Kidney epithelial cell (primary cell): Measurements from ENCODE around the gene EPB41L5. TPM values are rescaled to one million over a fixed set of nuclear protein-coding genes. Genes with fewer than 3 reads are reported as not detected.
"Not testable (repeated sequence)": the region's sequence is repeated elsewhere in the genome, so short reads cannot be mapped to it uniquely, and the experiment has no call there.

Source experiments
- DNase-seq: peaks from one replicate; pipeline ENCODE4 v3.0.0-alpha.2; 2010; ENCODE audit warnings: low read depth
- H3K27me3 ChIP-seq: 2 replicates; pipeline ENCODE4 v1.6.0; 2011; ENCODE audit warnings: low read length; ENCODE audit not compliant: control insufficient read depth, insufficient read depth
- H3K36me3 ChIP-seq: 2 replicates; pipeline ENCODE4 v1.5.1; 2011; ENCODE audit warnings: low read length; ENCODE audit not compliant: control insufficient read depth, insufficient read depth
- H3K4me3 ChIP-seq: 2 replicates; pipeline ENCODE4 v1.5.1; 2011; ENCODE audit warnings: low read depth, mild to moderate bottlenecking, control low read depth, low read length
- total RNA-seq: library from RNA; depleted of rRNA; stranded (reverse); fragments of >200 nt; gene quantifications from 2 replicates; pipeline ENCODE4 v1.2.3, GENCODE V29; 2015
- TF ChIP-seq, protein P1 (sequence below): IDR thresholded peaks from 2 replicates; pipeline ENCODE4 v1.5.1; 2011; ENCODE audit warnings: mild to moderate bottlenecking, moderate library complexity, low read length, control low read depth, inconsistent platforms; ENCODE audit not compliant: insufficient read depth, poor library complexity, severe bottlenecking

The EPB41L5 gene
- total RNA-seq, 1 donor from 2014 or later, result 15.6 TPM

DNA sequence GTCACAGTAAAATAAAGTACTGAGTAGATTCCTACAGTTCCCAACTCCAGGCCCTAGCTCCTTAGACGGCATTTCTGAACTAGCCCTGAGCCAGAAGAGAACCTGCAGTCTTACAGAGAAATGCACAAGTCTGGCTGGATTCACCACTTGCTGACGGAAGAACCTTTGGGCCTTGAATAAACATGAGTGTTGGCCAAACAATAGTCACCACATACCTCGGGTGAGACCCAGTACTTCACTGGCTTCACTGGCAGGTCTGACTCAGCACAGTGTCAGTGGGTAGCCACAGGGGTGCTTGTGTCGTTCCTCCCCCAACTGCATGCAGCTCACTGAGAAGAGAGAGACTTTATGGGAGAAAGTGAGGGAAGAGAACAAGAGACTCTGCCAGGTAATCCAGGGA is 121.4 kb downstream of the EPB41L5 start:
- DNase-seq, result peak; percentile 91
- H3K27me3 ChIP-seq, result no peaks in the 10 kb centered on the region
- H3K4me3 ChIP-seq, result no peak overlapping the region
- TF ChIP-seq, protein P1, sequence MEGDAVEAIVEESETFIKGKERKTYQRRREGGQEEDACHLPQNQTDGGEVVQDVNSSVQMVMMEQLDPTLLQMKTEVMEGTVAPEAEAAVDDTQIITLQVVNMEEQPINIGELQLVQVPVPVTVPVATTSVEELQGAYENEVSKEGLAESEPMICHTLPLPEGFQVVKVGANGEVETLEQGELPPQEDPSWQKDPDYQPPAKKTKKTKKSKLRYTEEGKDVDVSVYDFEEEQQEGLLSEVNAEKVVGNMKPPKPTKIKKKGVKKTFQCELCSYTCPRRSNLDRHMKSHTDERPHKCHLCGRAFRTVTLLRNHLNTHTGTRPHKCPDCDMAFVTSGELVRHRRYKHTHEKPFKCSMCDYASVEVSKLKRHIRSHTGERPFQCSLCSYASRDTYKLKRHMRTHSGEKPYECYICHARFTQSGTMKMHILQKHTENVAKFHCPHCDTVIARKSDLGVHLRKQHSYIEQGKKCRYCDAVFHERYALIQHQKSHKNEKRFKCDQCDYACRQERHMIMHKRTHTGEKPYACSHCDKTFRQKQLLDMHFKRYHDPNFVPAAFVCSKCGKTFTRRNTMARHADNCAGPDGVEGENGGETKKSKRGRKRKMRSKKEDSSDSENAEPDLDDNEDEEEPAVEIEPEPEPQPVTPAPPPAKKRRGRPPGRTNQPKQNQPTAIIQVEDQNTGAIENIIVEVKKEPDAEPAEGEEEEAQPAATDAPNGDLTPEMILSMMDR, result no peak
- no peaks in the 10 kb centered on the region for H3K36me3 ChIP-seq

DNA sequence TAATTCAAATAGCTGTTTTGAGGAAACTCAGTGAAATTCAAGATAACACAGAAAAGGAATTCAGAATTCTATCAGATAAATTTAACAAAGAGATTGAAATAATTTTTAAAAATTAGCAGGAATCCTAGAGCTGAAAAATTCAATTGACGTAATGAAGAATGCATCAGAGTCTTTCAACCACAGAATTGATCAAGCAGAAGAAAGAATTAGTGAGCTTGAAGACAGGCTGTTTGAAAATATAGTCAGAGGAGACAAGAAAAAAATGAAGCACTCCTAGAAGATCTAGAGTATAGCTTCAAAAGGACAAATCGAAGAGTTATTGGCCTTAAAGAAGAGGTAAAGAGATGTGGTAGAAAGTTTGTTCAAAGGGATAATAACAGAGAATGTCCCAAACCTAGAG is 122.1 kb downstream of the EPB41L5 start:
- H3K4me3 ChIP-seq, DNase-seq, H3K36me3 ChIP-seq, H3K27me3 ChIP-seq: not testable (repeated sequence)

DNA sequence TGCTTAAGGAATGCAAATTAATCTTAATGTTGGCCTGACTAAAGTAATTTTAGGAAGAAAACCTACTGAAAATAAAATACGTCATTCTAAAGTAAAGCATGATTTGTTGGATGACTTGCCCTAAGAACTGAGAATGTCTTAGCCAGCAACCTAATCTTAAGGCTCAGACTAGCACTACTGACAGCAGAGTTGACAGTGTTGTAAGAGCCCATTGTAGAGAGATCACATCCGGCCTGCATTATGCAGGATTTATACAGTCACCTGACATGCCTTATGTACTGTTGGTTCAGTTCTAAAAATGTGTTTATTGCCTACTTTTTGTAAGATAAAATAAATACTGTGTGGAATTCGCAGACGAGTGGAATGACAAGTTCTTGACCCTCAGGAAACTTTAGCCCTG is 128.0 kb downstream of the EPB41L5 start:
- TF ChIP-seq, protein P1, result no peak
- no peak overlapping the region for H3K4me3 ChIP-seq
- H3K36me3 ChIP-seq, result no peaks in the 10 kb centered on the region
- no peak for DNase-seq
- no peaks in the 10 kb centered on the region for H3K27me3 ChIP-seq

DNA sequence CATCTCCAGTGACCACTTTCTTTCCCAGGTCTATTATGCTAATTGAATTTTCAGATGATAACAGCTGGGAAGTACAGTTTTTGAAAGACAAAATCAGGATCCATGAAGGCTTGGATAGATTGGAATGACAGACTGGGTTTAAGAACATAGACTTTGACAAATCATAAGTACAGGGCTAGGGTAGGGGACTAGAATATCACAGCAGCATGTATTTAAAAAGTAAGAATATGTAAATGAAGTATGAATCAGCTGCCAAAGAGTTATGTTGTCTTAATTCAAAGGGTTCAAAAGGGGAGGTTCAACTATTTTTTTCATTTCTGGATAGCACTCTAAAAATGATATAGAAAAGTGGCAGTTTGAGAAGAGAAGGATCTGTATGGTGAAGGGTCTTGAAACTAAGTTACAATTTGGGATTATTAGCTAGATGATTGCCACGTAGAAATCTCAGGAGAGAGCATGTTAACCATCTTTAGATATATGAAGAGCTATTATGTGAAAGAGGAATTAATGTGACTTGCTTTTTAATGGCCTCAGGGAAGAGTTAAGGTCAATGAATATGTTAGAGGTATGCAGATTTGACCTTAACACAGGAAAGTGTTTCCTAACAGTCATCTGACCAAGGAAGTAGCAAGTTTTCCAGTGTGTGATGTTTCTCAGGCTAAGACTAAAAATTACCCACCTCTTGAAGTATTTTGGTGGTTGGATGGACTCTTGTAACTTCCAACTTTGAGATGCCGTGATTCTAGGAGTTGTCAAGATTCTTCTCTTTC is 128.6 kb downstream of the EPB41L5 start:
- no peaks in the 10 kb centered on the region for H3K36me3 ChIP-seq

DNA sequence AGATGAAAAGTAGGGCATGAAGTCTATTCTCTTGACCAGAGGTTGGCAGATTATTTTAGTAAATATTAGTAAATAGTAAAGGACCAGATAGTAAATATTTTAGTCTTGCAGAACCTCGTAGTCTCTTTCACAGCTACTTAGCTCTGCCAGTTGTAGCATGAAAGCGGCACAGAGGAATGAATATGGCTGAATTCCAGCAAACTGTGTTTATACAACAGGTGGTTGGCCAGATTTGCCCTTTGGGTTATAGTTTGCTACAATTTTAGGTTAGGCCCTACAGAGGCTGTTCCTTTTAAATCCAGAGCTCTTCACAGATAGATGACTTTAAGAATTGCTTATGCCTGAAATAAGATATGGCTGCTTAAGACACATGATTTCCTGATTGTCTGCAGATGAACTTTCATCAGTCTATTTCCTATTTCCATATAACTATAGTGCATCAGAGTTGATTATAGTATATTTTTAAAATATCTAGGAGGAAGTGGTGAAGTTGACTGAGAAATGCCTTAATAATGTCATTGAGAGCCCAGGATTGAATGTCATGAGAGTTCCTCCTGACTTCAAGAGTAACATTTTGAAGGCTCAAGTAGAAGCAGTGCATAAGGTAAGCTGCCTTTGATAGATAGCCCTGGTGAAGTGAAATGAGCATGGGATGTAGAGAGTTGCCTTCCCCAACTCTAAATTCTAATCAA is 129.8 kb downstream of the EPB41L5 start:
- Histone ChIP-seq H3K27me3 (no peaks in the 10 kb centered on the region), H3K4me3 (no peak overlapping the region), H3K36me3 (no peaks in the 10 kb centered on the region)
- DNase-seq, result no peak
- TF ChIP-seq, protein P1, result no peak

More for the DNA sequence above, 128.6 kb downstream of the EPB41L5 start:
- no peaks in the 10 kb centered on the region for H3K27me3 ChIP-seq
- no peak overlapping the region for H3K4me3 ChIP-seq
- no peak for DNase-seq
- TF ChIP-seq, protein P1, result no peak

DNA sequence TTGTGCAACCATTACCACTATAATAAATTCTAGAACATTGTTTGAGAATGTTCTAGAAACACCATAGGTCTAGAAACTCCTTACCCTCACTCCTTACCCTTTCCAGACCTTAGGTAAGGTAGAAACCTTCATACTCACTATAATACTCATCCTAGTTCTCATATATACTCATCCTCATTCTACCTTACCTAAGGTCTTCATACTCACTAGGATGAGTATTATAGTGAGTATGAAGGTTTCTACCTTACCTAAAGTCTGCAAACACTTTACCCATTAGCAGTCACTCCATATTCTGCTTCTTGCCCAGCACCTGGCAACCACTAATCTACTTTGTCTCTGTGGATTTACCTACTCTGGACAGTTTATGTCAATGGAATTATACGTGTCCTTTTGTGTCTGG is 135.4 kb downstream of the EPB41L5 start:
- H3K36me3 ChIP-seq, result no peaks in the 10 kb centered on the region
- TF ChIP-seq, protein P1, result no peak
- no peak overlapping the region for H3K4me3 ChIP-seq
- no peak for DNase-seq
- H3K27me3 ChIP-seq, result no peaks in the 10 kb centered on the region
